Lower leg skin (tissue), 4 donors: Measurements from ENCODE around the gene SMOC2. TPM values are rescaled to one million over a fixed set of nuclear protein-coding genes. Genes with fewer than 3 reads are reported as not detected.

ENCODE experiments used
- DNase-seq, 2 donors: peaks; one replicate each; pipeline ENCODE4 v3.0.0-alpha.2; 2019; ENCODE audit warnings: low spot score in 2 of 2
- H3K4me3 ChIP-seq: fragments of 200-600 bp; sonication (generic); 2 replicates; pipeline ENCODE4 v1.5.1; 2017; ENCODE audit warnings: mild to moderate bottlenecking, low read depth; ENCODE audit not compliant: poor library complexity, severe bottlenecking
- POLR2A ChIP-seq, 2 donors: fragments of 450-650 bp; IDR thresholded peaks; one replicate each; pipeline ENCODE4 v1.6.1; 2016 to 2017; ENCODE audit warnings: antibody characterized with exemption in 2 of 2, mild to moderate bottlenecking in 1 of 2, moderate library complexity in 1 of 2
- WGBS, 2 donors: methylation state at CpG; one replicate each; pipeline ENCODE4 v1.1.5; 2018; 5-methylcytosine and 5-hydroxymethylcytosine counted together
- intact Hi-C: fragments of 100-400 bp; cut with DNase I; formaldehyde crosslinking; loops from one replicate; pipeline ENCODE4 v1.15.0; 2023; ENCODE audit warnings: low total_unique reads
- total RNA-seq, 4 donors: library from RNA; depleted of rRNA; stranded (reverse); fragments of >200 nt; gene quantifications; one replicate each; pipeline ENCODE4 v1.1.0, GENCODE V29; 2016
- TF ChIP-seq, protein P1 (sequence below), 3 donors: fragments of 450-650 bp; IDR thresholded peaks; one replicate each; pipeline ENCODE4 v1.5.1; 2016; ENCODE audit warnings: antibody characterized with exemption in 3 of 3, mild to moderate bottlenecking in 3 of 3, moderate library complexity in 2 of 3

SMOC2 gene
- total RNA-seq, 4 donors from 2014 or later: 12.5 to 26.1 (median 13.0) TPM

- DNase-seq: no peak
- TF ChIP-seq POLR2A (IDR thresholded peaks at IDR 0.05): no peak
- TF ChIP-seq, protein P1, sequence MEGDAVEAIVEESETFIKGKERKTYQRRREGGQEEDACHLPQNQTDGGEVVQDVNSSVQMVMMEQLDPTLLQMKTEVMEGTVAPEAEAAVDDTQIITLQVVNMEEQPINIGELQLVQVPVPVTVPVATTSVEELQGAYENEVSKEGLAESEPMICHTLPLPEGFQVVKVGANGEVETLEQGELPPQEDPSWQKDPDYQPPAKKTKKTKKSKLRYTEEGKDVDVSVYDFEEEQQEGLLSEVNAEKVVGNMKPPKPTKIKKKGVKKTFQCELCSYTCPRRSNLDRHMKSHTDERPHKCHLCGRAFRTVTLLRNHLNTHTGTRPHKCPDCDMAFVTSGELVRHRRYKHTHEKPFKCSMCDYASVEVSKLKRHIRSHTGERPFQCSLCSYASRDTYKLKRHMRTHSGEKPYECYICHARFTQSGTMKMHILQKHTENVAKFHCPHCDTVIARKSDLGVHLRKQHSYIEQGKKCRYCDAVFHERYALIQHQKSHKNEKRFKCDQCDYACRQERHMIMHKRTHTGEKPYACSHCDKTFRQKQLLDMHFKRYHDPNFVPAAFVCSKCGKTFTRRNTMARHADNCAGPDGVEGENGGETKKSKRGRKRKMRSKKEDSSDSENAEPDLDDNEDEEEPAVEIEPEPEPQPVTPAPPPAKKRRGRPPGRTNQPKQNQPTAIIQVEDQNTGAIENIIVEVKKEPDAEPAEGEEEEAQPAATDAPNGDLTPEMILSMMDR (IDR thresholded peaks at IDR 0.05): no peak
- no peak overlapping the region for H3K4me3 ChIP-seq
- intact Hi-C loops: no loop called here
Observed at GRCh38 chr6:168480481-168480880, 39.5 kb downstream of the SMOC2 start.

- WGBS, 2 donors: 83 to 85% methylated on average over 5 of the region's 5 CpGs
- intact Hi-C loops: no loop called here
- no peak for DNase-seq
- H3K4me3 ChIP-seq: no peak overlapping the region
- no peak for TF ChIP-seq POLR2A (IDR thresholded peaks at IDR 0.05)
- TF ChIP-seq, protein P1 (IDR thresholded peaks at IDR 0.05): no peak
Observed at GRCh38 chr6:168485818-168486217, 44.8 kb downstream of the SMOC2 start.

DNA sequence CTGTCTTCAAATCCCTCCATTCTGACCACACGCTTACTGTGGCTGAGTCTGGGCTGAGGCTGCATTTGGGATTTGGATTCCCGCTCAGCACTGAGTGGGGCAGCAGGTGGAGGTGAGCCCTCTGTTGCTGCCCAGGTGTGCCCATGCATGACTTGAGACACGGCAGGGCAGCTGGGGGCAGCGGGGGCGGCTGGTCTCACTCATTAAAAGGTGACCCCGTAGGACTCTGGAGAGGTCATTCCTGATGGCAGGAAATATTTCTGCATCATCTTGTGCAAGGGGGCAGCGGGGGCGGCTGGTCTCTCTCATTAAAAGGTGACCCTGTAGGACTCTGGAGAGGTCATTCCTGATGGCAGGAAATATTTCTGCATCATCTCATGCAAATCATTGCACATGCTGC lies 49.8 kb downstream of the SMOC2 start:
- DNase-seq: no peak
- TF ChIP-seq POLR2A (IDR thresholded peaks at IDR 0.05): no peak
- TF ChIP-seq, protein P1 (IDR thresholded peaks at IDR 0.05): no peak
- intact Hi-C loops: loop anchor here (5.0 kb wide), 1 partner anchor 1198 kb away; the partner anchor contains the start of gene UNC93A
- no peak overlapping the region for H3K4me3 ChIP-seq
- whole genome bisulfite sequencing, 2 donors: 92 to 98% methylated on average over 8 of the region's 8 CpGs

GRCh38 chr6:168493976-168494375 lies 53.0 kb downstream of the SMOC2 start:
- 61 to 73% methylated on average over 6 of the region's 6 CpGs for WGBS, 2 donors
- no peak for DNase-seq
- H3K4me3 ChIP-seq: no peak overlapping the region
- TF ChIP-seq, protein P1 (IDR thresholded peaks at IDR 0.05): no peak
- TF ChIP-seq POLR2A (IDR thresholded peaks at IDR 0.05): no peak
- intact Hi-C loops: loop anchor here (5.0 kb wide), 1 partner anchor 1202 kb away; the partner anchor contains the start of gene UNC93A

GRCh38 chr6:168494726-168495125 lies 53.7 kb downstream of the SMOC2 start:
- intact Hi-C loops: loop anchor here (5.0 kb wide), 1 partner anchor 1202 kb away; the partner anchor contains the start of gene UNC93A
- no peak for TF ChIP-seq POLR2A (IDR thresholded peaks at IDR 0.05)
- TF ChIP-seq, protein P1 (IDR thresholded peaks at IDR 0.05): no peak
- 89 to 94% methylated on average over 4 to 8 of the region's 8 CpGs for WGBS, 2 donors
- no peak for DNase-seq
- no peak overlapping the region for H3K4me3 ChIP-seq

DNA sequence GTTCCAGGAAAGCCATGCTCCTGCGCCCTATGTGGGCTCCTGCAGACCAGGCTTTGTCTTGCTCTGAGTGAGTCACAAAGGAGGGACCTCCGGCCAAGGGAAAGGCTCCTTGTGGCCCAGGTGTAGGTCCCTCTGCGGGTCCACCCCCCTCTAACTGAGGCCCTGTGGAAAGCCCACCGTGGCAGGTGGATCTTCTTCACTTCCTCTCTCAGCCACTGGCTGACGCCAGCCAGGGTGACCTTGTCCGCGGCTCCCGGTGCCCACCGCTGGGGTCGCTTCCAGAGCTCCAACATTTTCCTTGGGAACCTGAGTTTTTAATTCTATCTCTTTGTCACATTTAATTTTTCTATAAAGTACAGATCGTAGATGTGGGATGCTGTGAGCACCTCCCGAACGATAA lies 54.1 kb downstream of the SMOC2 start:
- TF ChIP-seq, protein P1 (IDR thresholded peaks at IDR 0.05): no peak
- no peak for TF ChIP-seq POLR2A (IDR thresholded peaks at IDR 0.05)
- no peak for DNase-seq
- WGBS, 2 donors: 95 to 97% methylated on average over 13 of the region's 13 CpGs
- H3K4me3 ChIP-seq: no peak overlapping the region
- intact Hi-C loops: no loop called here
